HG03442 (cell line): ENCODE data around the gene TERB2.
"Not testable (repeated sequence)": the region's sequence is repeated elsewhere in the genome, so short reads cannot be mapped to it uniquely, and the experiment has no call there.

ENCODE experiments used
- ATAC-seq: cut with Tn5 transposase; IDR thresholded peaks from one replicate; pipeline ENCODE4 v1.9.1; 2021; ENCODE audit warnings: mild to moderate bottlenecking, moderate library complexity; ENCODE audit not compliant: unreplicated experiment

The TERB2 gene, protein sequence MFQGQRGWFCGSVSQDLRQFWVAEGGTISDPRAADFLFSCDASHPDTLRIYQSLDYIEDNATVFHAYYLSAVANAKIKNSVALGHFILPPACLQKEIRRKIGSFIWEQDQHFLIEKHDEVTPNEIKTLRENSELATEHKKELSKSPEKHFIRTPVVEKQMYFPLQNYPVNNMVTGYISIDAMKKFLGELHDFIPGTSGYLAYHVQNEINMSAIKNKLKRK

DNA sequence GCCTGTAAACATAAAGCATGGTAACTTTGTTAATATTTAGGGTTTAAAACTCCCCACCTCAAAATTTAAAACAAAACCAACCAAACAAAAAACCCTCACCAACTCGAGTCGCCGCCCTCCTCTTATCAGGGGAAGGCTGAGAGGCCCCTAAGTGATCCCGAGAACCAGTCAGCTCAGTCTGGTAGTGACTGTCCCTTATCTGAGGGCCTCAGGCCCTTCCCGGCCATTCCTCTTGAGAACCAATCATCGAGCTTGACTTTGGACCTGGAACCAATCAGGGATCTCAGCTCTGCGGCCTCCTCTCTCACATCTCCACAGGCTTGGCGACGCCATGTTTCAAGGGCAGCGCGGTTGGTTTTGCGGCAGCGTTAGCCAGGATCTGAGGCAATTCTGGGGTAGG is at the start of gene TERB2:
TSS of gene TERB2 (plus strand) at position 300 of the 400 bp plus-strand sequence. CDS start at position 332, 32 bp downstream.
- no peak for ATAC-seq

DNA sequence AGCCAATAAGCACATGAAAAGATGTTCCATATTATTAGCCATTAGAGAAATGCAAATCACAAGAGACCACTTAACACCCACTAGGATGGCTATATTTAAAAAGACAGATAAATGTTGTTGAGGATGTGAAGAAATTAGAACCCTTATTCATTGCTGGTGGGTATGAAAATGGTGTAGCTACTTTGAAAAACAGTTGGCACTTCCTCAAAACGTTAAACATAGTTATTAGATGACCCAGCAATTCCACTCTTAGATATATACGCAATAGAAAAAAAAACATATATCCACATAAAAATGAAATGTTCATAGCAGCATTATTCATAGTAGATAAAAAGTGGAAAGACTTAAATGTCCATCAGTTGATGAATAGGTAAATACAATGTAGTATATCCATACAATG is 47.1 kb upstream of the TERB2 start:
- ATAC-seq = no peak

DNA sequence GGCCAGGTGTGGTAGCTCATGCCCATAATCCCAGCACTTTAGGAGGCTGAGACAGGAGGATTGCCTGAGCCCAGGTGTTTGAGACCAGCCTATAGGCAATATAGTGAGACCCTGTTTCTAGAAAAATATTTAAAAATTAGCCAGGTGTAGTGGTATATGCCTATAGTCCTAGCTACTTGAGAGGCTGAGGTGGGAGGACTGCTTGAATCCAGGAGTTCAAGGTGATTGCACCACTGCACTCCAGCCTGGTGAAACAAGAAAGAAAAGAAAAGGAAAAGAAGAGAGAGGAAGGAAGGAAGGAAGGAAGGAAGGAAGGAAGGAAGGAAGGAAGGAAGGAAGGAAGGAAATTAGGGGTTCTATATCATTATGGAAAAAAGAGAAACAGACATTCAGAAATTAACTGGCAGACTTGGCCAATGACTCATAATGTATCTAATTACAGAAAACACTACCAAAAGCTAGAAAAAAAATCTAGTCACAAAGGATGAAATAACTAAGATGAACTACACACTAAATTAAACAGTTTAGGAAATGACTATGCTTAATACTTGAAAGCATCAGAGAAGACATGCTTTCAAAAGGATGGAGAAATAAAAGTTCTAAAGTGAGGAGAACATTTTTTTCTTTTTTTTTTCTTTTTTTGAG is 45.4 kb upstream of the TERB2 start:
- ATAC-seq = no peak

DNA sequence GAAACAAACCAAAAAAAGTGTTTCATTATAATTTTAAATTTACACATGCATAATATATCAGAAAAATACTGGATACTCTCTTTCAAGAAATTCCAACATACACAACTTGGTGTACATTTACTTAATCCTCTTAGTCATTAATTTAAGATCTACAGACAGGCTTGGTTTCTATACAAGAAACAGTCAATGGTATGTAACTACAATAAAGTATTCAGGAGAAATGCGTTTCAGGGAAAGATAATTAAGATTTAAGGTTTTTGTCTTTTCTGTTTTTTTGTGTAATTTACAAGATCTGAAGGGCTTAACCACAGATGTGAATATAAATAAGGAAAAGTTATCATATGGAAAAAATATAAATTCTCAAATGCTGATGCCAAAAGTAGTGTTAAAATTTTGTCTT is 44.3 kb upstream of the TERB2 start:
- ATAC-seq = not testable (repeated sequence)

DNA sequence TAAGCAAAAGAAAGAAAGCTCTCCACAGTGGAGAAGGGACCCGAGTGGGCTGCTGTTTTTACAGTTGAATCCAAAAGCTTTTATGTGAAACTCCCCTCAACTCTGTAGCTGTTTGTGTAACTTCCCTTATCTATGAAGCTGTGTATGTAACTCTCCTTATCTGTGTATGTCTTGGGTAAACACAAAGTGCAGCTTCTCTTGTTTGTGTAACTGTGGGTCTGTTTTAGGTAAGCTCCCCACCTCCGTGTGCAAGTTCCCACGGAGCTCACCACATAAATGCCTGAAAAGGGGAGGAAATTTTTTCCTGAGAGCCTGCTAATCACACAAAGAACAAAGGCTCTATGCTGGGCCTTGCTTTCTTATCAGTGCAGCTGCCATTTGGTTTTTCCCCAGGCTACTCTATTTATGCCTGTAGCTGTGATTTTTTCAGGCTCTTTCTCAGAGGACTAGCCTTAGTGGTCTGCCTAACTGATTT is 43.5 kb upstream of the TERB2 start:
- ATAC-seq = not testable (repeated sequence)

DNA sequence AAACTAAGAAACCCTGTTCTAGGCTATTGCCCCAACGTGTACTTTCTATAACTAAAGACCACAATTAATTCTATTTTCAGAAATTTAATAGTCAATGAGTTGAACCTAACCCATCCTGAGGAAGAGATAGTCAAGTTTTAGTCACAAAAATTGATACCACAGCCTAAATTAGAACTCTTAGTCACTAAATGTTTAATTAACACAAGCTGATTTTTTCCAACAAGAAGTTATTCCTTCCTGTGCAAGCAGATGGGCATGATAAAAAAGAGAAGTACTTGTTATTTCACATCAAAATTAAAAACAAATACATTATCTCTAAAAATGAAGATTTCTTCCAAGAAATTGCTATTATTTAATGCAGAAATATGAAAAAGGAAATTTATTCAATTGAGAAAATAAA is 38.4 kb upstream of the TERB2 start:
- ATAC-seq = no peak

DNA sequence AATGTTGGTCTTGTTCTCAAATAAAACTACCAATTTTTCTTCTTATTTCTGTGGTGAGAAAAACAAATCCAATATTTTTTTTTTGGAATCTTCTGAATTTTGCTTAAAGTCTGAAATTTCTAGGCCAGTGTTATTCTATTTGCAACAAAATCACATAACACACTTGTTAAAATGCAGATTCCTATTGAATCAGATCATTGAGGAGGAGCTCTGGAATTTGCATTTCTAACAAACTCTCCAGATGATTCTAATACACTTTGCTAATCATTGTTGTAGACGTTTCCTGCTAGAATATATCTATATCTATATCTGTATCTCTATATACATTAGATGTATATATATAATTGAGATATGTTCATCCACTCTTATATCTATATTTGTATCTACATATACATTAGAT is 27.8 kb upstream of the TERB2 start:
- not testable (repeated sequence) for ATAC-seq

DNA sequence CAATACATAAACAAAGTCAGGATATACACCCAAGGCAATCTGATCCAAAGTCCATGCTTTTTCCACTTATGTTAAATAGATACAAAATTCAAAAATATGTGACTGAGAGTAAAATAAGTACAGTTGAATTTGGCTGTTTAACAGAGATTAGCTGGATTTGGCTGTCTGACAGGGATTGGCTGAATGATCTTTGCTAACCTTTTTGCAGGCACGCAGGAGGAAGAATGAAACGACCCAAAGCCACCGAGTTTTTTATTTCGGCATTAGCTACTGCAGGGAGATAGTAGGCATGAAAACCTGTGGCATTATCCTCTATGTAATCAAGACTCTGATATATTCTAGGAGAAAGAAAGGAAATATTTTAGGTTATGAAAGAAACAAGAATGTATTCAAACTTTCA is 26.2 kb upstream of the TERB2 start:
- ATAC-seq = not testable (repeated sequence)

DNA sequence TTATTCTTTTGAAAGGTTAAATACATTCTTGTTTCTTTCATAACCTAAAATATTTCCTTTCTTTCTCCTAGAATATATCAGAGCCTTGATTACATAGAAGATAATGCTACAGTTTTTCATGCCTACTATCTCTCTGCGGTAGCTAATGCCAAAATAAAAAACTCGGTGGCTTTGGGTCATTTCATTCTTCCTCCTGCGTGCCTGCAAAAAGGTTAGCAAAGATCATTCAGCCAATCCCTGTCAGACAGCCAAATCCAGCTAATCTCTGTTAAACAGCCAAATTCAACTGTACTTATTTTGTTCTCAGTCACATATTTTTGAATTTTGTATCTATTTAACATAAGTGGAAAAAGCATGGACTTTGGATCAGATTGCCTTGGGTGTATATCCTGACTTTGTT is 1.8 kb downstream of the TERB2 start:
- ATAC-seq = not testable (repeated sequence)

DNA sequence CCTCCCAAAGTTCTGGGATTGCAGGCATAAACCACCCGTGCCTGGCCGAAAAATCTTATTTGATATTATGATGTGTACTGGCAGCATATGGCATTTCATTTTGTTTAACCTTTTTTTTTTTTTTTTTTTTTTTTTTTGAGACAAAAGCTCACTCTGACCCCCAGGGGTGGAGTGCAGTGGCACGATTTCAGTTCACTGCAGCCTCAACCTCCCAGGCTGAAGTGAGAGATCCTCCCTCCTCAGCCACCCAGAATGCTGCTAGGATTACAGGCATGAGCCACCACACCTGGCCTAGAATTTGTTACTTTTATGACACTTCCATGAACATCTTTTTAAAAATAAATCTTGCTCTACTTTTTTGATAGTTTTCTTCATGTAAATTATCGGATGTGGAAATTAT is 12.0 kb downstream of the TERB2 start:
- ATAC-seq = no peak

DNA sequence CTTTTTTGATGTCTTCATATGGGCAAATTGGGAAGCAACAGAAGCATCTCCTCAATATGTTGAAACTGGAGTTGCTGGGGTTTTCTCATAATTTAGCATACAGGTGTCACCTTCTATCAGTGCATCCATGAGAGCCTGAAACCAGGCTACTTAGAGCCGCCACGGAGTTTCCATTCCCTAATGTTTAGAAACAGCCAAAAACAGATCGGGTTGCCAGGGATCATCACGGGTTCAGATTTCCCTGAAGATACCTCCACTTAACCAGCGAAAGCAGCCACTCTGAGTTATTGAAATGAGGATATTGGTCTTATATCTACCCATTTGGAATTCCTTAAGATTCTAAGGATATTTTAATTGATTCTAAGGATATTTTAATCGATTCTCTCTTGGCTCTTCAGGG is 14.5 kb downstream of the TERB2 start:
- ATAC-seq = no peak

DNA sequence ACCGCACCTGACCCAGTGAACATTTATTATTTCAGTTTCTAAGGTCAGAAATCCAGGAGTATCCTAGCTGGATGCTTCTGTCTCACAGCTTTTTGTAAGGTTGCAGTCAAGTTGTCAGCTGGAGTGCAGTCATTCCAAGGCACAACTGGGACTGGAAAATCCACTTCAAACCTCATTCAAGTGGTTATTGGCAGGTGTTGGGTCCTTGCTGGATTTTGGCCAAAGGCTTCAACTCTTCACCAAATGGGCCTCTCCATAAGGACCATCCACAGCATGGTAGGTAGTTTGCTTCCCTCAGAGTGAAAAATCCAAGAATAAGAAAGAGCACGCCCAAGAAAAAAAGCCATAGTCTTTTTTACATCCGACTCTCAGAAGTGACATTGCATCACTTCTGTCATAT is 19.7 kb downstream of the TERB2 start:
- ATAC-seq = not testable (repeated sequence)

DNA sequence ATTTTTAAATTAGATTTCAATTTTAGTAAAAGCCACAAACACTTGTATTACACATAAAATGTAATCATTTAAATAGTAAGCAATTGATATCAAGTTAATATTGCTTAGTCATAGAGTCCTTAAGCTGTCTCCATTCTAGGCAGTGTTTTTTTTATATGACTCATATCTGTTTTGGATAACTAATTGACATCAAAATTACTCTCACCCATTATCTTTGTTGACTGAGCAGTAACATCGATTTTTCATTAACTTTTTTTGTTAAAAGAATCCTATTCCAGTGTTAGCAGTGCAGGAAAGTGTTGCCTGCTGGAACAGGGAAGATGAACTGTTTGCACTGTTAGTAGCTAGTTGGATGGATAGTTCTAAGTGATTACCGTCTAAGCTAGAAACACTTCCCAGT is 21.3 kb downstream of the TERB2 start:
- ATAC-seq = not testable (repeated sequence)

DNA sequence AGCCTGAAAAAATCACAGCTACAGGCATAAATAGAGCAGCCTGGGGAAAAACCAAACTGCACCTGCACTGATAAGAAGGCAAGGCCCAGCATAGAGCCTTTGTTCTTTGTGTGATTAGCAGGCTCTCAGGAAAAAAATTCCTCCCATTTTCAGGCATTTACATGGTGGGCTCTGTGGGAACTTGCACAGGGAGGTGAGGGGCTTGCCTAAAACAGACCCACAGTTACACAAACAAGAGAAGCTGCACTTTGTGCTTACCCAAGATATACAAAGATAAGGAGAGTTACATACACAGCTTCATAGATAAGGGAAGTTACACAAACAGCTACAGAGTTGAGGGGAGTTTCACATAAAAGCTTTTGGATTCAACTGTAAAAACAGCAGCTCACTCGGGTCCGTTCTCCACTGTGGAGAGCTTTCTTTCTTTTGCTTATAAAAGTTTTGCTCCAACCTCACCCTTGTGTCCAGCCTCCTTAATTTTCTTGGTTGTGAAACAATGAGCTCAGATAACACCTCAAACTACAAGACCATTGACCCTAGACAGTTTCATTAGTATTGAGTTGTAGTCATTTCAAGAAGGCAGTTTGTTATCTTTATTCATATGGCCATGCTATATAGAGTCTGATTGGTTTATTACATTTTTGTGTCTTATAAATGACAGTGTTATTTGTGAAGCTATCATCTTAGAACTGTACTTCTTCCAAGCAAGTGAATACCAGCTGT is 23.3 kb downstream of the TERB2 start:
- not testable (repeated sequence) for ATAC-seq

DNA sequence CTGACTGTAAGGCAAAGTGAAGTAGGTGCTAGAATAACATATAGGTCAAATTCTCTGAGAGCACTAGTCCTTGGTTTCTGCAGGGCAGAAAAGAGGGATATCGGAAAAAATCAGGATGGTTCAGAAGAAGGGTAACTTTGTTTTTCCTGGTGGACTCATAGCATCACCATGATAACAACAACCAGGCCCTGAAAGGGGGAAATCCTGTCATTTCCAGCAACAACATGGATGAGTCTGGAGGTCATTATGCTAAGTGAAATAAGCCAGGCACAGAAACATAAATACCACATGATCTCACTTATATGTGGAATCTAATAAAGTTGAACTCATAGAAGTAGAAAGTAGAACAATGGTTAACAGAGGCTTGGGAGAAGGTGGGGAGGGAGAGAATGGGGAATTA is 27.7 kb downstream of the TERB2 start:
- ATAC-seq = not testable (repeated sequence)

DNA sequence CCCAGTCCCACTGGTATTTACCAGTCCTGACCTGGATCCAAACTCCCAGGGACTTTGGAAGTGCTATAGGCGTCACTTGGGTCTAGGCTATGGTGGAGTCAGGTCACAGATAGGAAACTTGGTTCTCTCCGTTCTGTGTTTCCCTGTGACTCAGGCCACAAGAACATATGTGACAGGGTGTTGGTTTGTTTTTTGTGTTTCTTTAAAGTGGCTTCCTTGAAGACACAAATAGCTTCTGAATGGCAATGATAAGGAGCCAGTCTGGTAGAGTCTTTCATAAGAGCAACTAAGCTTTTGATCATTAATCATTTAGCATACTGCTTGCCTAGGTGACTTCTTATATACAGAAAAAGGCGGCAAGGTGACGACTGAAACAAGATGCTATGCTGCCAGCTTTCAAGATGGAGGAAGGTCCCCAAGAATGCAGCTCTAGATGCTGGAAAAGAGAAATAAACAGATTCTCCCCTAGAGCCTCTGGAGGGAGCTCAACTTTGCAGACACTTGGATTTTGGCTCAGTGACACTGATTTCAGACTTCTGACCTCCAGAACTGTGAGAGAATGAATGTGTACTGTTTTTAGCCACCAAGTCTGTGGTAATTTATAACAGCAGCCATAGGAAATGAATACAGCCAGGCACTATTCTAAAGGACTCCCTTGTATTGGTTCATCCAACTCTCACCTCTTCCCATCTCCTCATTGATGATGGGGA is 30.0 kb downstream of the TERB2 start:
- ATAC-seq = not testable (repeated sequence)

DNA sequence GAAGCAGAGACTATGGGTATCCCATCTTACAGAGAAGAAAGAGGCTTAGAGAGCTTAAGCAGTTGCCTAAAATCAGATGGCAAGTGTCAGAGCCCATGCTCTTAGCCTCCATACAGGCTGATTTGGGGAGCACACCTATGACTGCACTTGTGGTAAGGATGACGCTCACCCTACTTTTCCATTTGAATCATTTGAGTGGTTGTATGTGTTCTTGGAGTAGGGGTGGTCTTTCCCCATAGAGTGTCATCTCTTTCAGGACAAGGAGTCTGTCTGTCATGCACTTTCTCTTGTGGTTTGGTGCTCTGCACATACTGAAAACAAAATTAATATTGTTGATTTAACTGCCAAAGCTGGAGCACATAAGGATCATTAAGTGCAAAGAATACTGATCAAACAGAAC is 31.2 kb downstream of the TERB2 start:
- ATAC-seq = not testable (repeated sequence)

DNA sequence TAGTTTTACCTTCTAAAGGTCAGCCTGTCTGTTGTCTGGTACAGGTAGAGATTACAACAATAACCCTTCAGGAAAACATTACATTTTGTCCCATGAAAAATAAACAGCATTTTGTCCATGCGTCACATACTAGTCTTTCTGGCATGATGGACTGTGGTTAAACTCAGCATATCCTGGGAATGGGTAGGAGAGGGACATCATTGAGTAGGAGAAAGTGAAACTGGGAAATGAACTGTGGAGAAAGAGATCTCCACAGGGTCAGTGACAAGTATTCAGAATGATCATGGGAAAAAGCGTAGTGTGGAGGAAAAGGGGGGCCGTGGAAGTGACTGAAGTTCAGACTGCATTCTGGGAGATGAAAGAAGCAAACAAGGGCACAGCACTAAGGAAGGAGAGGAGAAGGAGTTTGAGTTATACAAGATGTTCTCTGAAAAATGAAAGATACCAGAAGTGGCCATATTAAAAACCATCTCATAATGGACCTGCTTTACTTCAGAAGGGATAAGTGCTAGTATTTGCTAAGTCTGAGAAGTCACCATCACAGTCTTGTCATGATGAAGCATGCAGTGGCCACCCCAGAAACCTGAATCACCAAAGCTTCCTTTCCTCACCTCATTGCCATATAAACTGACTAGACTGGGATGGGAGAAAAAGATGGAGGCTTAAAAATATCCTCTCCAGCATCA is 31.8 kb downstream of the TERB2 start:
- ATAC-seq = not testable (repeated sequence)

DNA sequence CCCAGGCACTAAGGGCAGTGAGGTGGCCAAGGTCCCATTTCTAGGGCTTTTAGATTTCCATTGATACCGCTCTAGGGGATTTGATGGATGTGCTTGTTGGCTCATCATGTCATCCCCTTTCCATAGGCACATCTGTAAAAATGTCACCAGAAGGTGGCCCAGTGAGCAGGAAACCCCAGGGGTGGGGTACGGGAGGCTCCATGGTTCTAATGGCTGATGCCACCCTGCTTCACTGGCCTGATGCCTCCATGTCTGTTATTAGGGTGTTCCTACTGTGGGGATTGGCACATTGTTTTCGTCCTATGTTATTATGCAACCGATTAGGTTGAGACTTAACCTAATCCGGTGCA is 32.4 kb downstream of the TERB2 start:
- not testable (repeated sequence) for ATAC-seq

DNA sequence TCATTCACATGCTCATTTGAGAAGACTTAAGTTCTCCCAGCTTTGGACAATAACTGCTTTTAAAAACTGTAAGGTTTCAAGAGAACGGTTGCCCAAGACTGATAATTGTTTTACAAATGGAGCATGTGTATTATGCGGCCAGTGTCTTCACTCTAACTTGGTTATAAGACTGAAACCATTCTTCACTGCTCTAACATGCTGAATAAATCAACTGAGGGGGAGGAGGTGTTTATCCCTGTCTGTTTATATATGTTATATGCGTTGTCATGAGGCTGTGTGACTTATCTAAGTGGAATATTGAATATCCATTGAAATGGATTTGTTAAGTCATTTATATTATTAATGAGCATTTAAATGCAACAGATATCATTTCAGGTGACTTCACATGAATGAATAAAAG is 41.1 kb downstream of the TERB2 start:
- not testable (repeated sequence) for ATAC-seq

DNA sequence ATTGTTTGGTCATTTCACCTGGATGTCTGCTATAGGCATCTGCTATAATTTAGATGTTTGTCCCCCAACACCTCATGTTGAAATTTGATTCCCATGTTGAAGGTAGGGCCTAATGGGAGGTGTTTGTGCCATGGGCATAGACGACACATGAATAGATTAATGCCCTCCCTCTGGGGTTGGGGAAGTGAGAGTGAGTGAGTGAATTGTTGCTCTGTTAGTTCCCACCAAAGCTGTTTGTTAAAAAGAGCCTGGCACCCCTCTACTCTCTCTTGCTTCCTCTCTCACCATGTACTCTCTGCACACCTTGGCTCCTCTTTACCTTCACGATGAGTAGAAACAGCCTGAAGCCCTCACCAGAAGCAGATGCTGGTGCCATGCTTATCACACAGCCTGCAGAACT is 42.6 kb downstream of the TERB2 start:
- no peak for ATAC-seq
